Measurements from ENCODE around the gene PTPN12.

PTPN12 gene

GRCh38 chr7:77687747-77688144, 150.7 kb downstream of the PTPN12 start:
- TF ChIP-seq CTCF (IDR thresholded peaks at IDR 0.05; ENCODE audit: extremely low read depth, missing control alignments), result no peak
- DNase-seq (ENCODE audit: low spot score), result no peak
